GM13977 (cell line): ENCODE results near the gene SLC46A3.
A peak's percentile ranks its signal among the peaks of the same experiment; 100 is the strongest.

ENCODE experiments used
- DNase-seq: peaks from one replicate; pipeline ENCODE4 v3.0.0; 2012; ENCODE audit warnings: low spot score
- CTCF ChIP-seq: IDR thresholded peaks from 2 replicates; pipeline ENCODE4 v1.5.1; 2012; ENCODE audit warnings: mild to moderate bottlenecking, control low read depth; ENCODE audit not compliant: insufficient read depth; ENCODE audit errors: extremely low read depth, missing control alignments
- in situ Hi-C: fragments of 300-500 bp; cut with MboI; formaldehyde crosslinking; loops from one replicate; pipeline ENCODE4 v1.12.0; 2022; ENCODE audit warnings: low sequenced_read_pairs, low pct_unique_long_range_greater_than_20kb, mixed read lengths, inconsistent platforms; ENCODE audit not compliant: unreplicated experiment

The SLC46A3 gene

GRCh38 chr13:28671126-28671792, 47.5 kb downstream of the SLC46A3 start:
- DNase-seq, result no peak
- no peak for TF ChIP-seq CTCF
- in situ Hi-C loops, result no loop called here

- in situ Hi-C loops, result no loop called here
- TF ChIP-seq CTCF, result no peak
- no peak for DNase-seq
These were observed 51.8 kb downstream of the SLC46A3 start for GRCh38 chr13:28666897-28667488.

GRCh38 chr13:28659621-28659970, 59.2 kb downstream of the SLC46A3 start:
- TF ChIP-seq CTCF, result no peak
- in situ Hi-C loops, result no loop called here
- DNase-seq, result no peak

- peak; percentile 91 for DNase-seq
- TF ChIP-seq CTCF, result peak; percentile 22
- in situ Hi-C loops, result no loop called here
These were observed 59.8 kb downstream of the SLC46A3 start, which contains the start of gene POMP for GRCh38 chr13:28658796-28659620. TSS of gene POMP (plus strand) at chr13:28659130. CDS start at chr13:28659185, 55 bp downstream.

- in situ Hi-C loops, result no loop called here
- no peak for DNase-seq
- no peak for TF ChIP-seq CTCF
These were observed 60.3 kb downstream of the SLC46A3 start for GRCh38 chr13:28658539-28658795.

GRCh38 chr13:28657784-28658538, 60.8 kb downstream of the SLC46A3 start:
- DNase-seq, result no peak
- in situ Hi-C loops, result no loop called here
- no peak for TF ChIP-seq CTCF
